NT2/D1 (cell line): ENCODE results near the gene CHCHD6.

Source experiments
- YY1 ChIP-seq: IDR thresholded peaks from 2 replicates; pipeline ENCODE4 v1.6.1; 2011; ENCODE audit not compliant: insufficient read length, insufficient read depth
- ZNF274 ChIP-seq: IDR thresholded peaks from 2 replicates; pipeline ENCODE4 v1.6.1; 2011; ENCODE audit warnings: mild to moderate bottlenecking, low read depth, low read length

- TF ChIP-seq YY1 (no peak), ZNF274 (no peak)
Observed at GRCh38 chr3:126733061-126733430, 29.0 kb downstream of the CHCHD6 start.
